GM18909 (cell line): ENCODE data around the gene CAT.

ENCODE experiments used
- ATAC-seq: cut with Tn5 transposase; IDR thresholded peaks from one replicate; pipeline ENCODE4 v1.9.1; 2021; ENCODE audit warnings: mild to moderate bottlenecking; ENCODE audit not compliant: unreplicated experiment, poor library complexity

CAT gene

DNA sequence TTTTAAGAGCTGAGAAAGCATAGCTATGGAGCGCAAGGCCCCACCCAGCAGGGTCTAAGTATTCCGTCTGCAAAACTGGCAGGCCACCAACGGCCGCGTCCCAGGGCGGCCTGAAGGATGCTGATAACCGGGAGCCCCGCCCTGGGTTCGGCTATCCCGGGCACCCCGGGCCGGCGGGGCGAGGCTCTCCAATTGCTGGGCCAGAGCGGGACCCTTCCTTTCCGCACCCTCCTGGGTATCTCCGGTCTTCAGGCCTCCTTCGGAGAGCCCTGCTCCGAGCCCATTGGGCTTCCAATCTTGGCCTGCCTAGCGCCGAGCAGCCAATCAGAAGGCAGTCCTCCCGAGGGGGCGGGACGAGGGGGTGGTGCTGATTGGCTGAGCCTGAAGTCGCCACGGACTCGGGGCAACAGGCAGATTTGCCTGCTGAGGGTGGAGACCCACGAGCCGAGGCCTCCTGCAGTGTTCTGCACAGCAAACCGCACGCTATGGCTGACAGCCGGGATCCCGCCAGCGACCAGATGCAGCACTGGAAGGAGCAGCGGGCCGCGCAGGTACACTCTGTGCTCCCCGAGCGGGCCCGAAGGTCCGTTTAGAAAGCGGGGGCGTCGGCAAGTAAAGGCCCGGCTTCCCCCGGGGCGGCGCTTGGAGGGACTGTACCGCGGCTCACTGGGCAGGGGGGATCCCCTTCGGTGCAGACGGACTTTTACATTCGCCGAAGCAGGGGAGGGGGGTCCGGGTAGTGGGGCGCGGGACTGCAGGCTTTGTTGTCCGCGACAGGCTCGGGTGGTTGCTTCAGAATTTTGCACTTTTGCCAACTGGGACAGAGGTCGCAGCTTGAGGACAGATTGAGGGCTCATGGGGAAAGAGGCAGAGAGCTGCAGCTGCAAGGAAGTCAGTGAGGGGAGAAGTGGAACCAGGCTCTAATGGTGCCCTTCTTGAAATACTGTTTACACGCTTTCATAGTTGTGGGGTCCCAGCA is at the start of gene CAT:
TSS of gene CAT (plus strand) at position 406 of the 979 bp plus-strand sequence. CDS start at position 486, 80 bp downstream.
- peak; percentile 98 for ATAC-seq

DNA sequence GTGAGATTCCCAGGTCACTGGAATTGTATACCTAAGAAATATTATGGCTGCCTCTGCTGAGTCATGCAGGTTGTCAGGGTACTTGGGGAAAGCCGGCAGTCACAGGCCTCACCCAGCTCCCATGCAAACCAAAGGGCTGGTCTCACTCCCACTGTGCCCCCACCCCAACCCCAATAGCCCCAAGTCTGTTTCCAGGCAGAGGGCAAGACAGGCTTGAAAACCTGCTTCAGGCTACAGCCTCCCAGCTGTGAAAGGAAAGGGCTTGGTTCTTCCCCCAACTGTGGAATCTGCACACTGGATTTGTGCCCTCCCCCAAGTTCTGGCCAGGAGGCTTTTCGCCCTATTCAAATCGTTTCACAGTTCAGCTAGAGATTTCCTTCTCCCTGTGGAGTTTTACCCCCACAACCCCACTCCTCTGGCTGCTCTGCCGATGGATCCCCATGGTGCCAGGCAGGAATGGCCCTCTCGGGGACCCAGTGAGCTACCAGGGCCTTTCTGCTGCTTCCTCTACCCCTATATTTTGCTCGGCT is 43.9 kb upstream of the CAT start:
- ATAC-seq = no peak

DNA sequence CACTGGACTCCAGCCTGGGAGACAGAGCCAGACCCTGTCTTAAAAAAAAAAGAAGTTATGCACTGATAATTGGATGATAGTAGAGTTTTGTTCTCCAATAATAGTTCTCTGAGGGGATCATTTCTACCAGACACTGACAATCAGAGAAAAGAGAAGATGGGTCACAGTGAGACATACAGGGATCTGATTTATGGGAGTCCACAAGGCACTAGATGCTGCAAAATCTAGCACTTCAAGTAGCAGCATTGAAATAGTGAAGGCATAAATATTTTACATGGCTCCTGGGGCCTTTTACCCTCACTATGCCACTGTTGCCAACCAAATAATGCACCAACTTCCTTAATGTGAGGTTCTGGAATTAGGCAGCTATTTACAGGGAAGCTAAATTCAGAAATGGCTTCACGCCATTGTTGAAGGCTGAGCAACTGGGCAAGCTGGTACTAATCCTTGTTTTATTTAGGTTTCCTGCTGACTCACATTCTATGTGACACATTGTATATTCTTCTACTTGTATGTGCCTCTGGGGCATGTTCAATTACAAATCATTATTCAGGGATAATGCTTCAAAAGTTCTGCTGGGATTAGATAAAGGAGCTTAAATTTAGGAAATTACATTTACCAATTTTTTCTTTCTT is 42.7 kb upstream of the CAT start:
- ATAC-seq = no peak

DNA sequence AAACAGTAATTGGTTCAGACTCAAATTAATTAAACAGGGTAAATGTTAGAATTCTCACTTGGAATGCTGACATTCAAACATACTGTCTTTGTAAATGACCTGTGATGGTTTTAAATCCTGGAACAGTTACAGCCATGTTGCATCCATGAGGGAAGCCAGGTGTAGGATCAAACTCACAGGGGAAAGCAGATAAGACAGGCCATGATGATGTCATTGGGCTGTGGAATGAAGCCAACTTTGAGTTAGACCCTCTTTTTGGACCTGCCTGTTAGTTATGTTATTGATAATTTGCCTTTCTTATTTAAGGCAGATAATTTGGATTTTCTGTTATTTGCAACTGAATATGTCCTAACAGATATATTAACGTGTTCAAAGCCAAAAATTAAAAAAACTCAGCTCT is 41.6 kb upstream of the CAT start:
- no peak for ATAC-seq

DNA sequence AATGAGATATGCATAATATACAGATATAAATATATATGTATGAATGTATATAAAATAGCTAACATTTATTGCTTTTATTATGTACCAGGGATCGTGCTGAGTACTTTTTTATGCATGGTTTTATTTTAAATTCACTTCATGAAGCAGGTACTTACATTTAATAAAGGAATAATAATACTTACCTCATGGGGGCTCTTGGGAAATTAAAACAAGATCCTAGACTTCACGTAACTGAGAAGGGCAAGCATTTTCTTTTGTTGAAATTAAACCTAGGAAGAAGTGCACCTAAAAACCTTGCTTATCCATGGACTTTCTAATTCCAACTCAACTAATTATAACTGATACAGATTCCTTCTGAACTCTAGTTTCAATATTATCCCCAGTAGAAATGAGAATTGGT is 40.9 kb upstream of the CAT start:
- ATAC-seq = no peak

DNA sequence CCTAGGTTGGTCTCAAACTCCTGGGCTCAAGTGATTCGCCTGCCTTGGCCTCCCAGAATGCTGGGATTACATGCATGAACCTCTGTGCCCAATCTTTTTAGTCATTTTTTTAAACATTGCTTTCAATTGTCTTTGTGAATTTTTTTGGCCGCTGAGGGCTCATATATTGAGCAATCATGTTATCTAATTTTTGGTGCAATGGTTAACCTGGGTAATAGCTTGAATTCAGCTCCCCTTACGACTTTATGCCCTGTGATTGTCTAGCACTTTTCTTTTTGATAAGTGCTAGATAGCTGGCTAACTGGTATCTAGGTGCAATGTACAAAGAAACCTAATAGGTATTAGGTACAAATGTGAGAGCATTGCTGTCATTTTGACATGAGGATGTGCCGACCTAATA is 35.3 kb upstream of the CAT start:
- no peak for ATAC-seq

DNA sequence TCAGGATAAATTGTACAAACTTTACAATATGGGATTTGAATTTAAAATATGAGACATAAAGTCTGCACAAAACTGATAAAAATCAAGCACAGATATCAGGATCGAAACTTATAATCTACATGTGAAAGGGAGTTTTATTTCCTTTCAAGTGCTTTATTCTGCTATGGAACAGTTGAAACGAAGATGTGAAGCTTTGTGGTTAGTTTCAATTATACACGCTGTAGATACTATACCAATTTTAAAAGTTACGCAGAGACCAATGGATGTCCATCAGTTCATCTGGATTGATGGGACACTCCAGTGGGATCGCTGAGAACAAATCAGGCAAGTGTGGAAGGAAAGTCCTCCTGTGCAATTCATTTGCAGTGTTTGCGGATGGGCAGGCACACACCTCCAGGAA is 34.5 kb upstream of the CAT start:
- no peak for ATAC-seq

DNA sequence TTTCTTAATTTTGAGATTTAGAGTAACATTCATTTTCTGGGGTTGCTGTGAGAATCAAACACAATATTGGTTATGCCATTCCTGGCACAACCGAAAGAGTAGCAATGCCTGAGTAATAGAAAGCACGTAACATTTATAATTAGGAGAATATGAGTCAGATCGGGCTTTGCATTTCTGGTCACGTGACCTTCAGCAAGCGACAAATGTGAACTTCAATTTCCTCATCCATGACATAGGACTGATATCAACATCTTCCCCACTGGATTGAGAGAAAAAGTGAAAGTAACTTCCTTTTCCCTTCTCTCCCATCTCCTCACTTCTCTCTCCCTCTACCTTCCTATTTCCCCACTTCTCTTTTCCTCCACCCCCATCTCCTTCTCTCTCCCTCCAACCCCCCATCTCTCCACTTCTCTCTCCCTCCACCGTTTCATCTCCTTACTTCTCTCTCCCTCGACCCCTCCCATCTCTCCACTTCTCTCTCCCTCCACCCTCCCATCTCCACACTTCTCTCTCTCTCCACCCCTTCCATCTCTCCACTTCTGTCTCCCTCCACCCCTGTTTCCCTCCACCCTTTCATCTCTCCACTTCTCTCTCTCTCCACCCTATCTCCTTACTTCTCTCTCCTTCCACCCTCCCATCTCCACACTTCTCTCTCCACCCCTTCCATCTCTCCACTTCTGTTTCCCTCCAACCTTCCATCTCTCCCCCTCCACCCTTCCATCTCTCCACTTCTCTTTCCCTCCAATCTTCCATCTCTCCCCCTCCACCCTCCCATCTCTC is 33.5 kb upstream of the CAT start:
- no peak for ATAC-seq

DNA sequence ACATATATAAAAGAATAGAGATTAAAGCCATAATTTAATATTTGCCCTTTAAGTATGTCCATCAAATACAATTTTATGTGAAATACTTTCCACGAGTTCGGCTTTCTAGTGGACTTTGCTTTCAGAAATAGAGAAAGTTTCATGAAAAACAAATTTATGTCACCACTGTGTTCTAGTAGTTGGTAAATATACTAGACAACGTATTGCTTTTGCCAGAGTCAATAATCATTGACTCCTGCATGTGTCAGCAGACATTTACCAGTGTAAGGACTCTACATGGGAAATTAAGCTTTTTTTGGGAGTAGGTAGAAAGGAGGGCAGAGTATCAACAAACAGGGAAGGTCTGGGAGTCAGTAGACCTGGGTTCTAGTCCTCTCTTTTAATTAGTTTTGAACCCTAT is 32.3 kb upstream of the CAT start:
- ATAC-seq = no peak

DNA sequence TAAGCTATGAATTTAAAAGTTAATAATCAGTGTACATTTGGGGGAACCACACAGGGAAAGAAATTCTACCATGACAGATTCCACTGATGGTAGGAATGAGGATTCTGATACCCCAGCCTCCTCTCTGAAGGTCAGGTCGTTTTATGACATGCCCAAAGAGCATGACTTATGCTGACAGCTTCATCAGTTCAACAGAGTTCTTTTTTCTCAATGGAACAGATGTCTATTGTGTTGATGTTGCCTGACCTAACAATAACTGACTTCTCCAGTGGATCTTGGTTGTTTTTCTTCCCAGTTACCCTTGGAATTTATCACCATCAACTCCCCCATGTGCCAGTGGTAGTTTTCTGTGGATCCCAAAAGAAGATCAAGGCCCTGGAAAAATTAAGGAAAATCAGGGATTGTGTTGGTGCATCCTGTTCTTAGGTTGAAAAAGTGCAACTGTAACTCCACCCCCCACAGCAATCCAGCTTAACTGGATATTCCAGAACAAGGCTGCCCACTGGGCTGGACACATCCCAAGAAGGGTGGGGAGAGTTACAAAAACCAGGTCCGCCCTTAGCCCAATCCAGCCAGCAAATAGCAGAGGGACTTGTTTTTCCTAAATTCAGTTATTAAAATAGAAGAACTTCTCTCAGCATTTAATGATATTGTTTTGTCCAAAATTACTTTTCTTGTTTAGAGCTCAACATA is 31.5 kb upstream of the CAT start:
- ATAC-seq = no peak

DNA sequence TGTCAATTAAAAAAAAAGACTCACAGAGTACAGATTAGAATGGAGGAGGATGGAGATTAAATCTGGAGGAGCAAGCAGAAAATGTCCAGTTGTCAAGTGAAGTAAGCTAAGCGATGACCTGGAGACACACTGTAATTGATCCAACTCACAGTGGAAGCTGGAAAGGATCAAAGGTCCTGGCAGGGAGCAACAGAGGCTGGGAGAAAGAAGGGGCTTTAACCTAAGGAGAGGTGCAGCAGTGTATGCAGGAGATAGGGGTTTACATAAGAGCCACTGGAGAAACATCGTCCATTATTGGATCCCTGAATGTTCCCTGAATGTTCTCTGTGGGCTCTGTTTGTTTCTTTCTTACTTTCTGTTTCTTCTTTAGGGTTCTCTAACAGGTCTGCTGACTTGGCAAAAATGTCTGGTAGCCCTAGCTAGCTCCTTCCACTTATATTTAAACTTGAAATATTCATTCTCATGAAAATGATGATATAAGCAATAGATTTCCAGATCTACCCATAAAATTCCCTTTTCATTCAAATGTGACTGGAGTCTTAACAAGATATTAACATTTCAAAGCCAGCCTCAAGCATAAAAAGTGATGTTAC is 30.1 kb upstream of the CAT start:
- ATAC-seq = no peak

DNA sequence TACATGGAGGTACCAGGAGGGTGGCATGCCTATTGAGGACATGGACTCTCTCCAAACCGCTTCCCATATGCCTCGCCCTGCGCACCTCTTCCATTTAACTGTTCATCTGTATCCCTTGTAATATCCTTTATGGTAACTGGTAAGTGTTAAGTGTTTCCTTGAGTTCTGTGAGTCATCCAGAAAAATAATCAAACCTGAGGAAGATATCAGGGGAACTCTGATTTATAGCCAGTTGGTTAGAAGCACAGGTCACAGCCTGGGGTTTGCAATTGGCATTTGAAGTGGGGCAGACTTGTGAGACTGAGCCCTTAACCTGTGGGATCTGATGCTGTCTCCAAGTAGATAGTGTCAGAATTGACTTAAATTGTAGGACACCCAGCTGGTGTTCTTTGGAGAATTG is 27.6 kb upstream of the CAT start:
- no peak for ATAC-seq

DNA sequence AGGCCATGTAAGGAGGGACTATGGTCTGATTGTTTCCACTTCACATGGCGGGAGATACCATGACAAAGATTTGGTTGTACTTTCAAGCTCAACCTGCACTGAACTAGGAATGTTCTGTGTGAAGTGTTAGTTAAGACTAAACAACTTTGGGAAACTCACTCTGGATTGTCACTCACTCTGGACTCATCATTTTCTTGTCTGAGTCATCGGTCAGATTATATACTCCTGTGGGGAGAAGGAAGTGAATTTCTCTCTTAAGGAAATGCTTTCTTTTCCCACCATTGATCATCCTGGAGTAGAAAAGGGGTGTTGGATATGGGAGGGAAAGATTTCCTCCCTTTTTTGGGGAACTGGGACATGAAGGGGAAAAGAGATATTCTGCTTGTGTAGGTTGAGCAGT is 26.9 kb upstream of the CAT start:
- ATAC-seq = no peak

DNA sequence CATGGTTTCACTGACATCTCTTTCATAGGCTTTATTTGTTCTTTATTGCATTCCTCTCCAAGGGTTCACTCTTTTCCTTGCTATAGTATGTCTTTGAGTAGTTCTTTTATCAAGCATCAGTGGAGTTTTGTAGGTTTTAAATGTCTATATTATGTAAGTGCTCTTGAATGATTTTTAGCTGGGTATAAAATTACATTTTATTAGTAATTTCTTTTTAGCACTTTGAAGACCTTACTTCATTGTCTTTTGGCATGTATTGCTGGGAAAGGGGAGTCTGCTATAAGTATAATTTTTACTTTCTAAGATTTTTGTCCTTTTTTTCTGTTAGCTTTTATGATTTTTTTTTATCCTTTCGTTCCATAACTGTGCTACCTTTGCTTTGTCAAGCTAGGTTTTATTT is 25.5 kb upstream of the CAT start:
- no peak for ATAC-seq

DNA sequence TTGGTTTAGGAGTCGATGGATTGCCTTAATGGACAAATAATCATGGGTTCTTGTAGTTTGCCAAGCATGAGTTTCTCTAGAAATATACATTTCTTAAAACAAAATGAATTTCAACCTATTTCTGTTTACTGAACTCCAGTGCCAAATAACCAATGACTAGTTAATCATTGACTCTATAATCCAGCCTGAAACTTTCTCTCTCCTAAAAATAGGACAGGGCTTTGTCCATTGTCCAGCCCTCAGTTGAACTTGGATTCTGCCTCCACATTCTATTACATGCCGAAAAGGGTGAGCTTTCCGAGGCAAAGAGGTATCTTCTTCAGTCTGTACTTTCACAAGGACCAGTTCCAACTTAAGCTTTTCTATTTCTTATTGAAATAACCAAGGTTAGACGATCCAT is 23.2 kb upstream of the CAT start:
- ATAC-seq = no peak

DNA sequence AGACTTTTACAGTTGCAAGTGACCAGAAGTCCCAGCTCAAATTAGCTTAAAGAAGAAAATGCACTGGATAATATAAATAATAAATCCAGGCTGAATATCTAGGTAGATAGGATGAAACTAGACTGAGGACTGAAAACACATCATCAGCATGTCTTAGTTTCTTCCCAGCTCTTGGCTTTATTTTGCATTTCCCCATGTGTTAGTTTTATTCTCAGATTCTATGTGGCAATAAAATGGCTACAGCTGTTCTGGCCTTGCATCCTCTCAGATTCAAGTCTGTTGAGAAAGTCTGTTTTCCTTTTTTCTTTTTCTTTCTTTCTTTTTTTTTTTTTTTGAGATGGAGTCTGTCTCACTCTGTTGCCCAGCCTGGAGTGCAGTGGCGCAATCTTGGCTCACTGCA is 22.6 kb upstream of the CAT start:
- no peak for ATAC-seq

DNA sequence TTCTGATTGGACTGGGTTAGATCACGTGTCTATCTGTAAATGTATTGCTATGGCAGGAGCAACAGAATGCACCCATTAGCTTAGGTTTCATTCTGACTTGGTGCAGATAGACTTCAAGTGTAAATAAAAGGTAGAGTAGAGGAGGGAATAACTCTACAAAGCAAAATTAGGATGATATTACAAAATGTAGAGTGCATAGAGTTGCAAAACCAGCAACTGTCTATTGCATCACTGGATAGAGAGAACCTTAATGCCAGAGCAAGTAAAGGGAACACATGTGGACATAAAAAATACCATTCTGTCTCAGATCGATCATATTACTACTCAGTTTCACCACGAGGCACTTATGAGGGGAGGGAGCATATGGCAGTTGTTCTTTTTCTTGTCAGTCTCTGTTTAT is 22.0 kb upstream of the CAT start:
- no peak for ATAC-seq

DNA sequence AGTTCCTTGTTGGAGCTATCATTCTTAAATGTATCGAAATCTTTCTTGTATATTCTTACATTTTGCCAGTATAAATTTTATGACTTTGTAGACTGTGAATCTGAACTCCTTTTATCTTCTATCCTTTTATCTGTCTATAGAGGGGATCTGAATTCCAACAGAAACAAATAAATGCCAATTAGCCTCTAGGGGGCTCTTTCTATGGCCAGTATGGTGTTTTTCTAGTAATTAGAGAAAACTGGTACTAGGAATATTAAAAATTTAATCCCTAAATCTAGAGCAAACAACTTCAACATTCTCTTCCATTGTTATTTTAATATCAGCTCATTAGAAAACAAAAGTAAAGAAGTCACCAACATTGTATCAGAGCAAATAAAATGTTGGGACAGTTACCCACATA is 21.5 kb upstream of the CAT start:
- ATAC-seq = no peak

DNA sequence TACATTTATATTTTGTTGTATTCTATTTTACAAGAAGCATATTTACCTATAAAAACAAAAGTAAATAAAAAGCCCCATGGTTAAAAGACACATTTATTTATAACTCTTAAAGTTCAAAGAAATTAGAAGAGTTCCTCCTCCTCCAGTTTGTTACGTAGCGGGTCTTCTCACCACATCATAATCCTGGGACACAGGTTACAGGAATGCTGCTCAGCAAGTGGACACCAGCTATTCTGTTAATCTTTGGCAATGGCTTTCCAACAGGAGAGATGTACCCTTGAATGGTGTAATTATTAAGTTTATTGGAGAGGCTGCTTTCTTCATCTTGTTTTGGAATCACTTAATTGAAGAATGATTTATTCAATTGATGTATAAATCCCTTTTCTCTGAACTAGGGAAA is 19.6 kb upstream of the CAT start:
- no peak for ATAC-seq

DNA sequence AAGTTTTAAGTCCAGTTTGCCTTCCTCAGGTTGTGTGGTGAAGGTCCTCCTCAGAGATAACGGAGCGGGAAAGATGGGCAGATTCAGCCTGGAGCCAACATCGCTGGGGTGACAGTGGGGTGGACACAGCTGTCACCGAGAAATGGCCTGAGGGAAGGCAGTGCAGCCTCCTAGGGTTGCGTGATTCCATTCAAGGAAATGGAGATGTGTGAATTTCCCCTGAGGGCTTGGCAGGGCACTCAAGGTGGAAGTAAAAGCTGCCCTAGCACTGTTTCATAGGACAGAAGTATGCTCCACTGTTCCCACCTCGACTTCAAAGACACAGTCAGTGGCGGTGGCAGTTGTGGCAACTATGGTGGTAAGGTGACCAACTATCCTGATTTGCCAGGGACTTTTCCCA is 15.4 kb upstream of the CAT start:
- ATAC-seq = no peak
